ENCODE results near the gene SUPT20HL2.
"Not testable (repeated sequence)": the region's sequence is repeated elsewhere in the genome, so short reads cannot be mapped to it uniquely, and the experiment has no call there.

GRCh38 chrX:24308803-24309202 lies 5.1 kb downstream of the SUPT20HL2 start:
- TF ChIP-seq EZH2 (IDR thresholded peaks at IDR 0.05; ENCODE audit: insufficient read depth, poor library complexity, severe bottlenecking); EZH2phosphoT487 (IDR thresholded peaks at IDR 0.05; ENCODE audit: insufficient read depth, low read depth): not testable (repeated sequence)

All from GM23248 (cell line).